ENCODE measurements around the gene INPP5K.

Gene INPP5K

DNA sequence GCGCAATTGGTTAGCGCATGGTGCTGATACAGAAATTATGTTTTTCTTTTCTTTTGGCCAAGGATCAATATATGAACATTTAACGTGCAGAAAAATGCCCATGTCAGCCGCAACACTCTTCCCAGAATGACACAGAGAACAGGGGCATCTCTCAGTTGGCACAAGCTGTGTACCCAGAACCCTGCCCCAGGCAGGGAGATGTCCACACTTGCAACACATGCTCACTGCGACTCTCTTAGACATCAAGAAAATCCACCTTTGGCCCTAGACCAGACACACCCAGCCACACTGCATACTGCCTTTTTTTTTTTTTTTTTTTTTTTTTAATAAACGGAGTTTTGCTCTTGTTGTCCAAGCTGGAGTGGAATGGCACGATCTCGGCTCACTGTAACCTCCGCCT is 29.2 kb upstream of the INPP5K start:
- TF ChIP-seq, protein P1, sequence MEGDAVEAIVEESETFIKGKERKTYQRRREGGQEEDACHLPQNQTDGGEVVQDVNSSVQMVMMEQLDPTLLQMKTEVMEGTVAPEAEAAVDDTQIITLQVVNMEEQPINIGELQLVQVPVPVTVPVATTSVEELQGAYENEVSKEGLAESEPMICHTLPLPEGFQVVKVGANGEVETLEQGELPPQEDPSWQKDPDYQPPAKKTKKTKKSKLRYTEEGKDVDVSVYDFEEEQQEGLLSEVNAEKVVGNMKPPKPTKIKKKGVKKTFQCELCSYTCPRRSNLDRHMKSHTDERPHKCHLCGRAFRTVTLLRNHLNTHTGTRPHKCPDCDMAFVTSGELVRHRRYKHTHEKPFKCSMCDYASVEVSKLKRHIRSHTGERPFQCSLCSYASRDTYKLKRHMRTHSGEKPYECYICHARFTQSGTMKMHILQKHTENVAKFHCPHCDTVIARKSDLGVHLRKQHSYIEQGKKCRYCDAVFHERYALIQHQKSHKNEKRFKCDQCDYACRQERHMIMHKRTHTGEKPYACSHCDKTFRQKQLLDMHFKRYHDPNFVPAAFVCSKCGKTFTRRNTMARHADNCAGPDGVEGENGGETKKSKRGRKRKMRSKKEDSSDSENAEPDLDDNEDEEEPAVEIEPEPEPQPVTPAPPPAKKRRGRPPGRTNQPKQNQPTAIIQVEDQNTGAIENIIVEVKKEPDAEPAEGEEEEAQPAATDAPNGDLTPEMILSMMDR (IDR thresholded peaks at IDR 0.05; ENCODE audit: insufficient read depth, low read depth, low read length, missing control alignments) = no peak
- H3K4me3 ChIP-seq (ENCODE audit: low read length) = no peak overlapping the region
- DNase-seq (ENCODE audit: low read depth) = peak; percentile 73

DNA sequence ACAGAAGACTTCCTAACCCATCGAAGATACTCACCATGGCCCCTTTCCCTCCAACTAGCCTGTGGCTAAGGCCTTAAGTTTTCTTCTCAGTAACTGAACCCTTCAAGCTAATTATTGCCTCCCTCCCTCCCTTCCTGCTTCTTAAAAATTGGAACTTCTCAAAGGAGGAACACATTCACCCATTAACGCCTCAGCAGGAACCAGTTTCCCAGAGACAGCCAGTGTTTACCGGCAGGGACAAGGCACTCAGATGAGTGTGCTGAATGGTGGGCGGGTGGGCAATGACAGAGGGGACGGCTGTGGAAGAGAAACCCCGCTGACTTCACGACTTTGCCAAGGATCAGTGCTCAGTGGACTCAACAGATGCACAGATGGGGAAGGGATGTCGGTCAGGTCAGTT is 25.9 kb upstream of the INPP5K start:
- DNase-seq (ENCODE audit: low read depth) = no peak
- TF ChIP-seq, protein P1 (IDR thresholded peaks at IDR 0.05; ENCODE audit: insufficient read depth, low read depth, low read length, missing control alignments) = no peak
- no peak overlapping the region for H3K4me3 ChIP-seq (ENCODE audit: low read length)

GRCh38 chr17:1541367-1541904 is 25.0 kb upstream of the INPP5K start:
- TF ChIP-seq, protein P1 (IDR thresholded peaks at IDR 0.05; ENCODE audit: insufficient read depth, low read depth, low read length, missing control alignments) = no peak
- no peak overlapping the region for H3K4me3 ChIP-seq (ENCODE audit: low read length)
- no peak for DNase-seq (ENCODE audit: low read depth)

- DNase-seq (ENCODE audit: low read depth) = no peak
- TF ChIP-seq, protein P1 (IDR thresholded peaks at IDR 0.05; ENCODE audit: insufficient read depth, low read depth, low read length, missing control alignments) = no peak
- H3K4me3 ChIP-seq (ENCODE audit: low read length) = no peak overlapping the region
Observed at GRCh38 chr17:1539811-1540210, 23.4 kb upstream of the INPP5K start.

DNA sequence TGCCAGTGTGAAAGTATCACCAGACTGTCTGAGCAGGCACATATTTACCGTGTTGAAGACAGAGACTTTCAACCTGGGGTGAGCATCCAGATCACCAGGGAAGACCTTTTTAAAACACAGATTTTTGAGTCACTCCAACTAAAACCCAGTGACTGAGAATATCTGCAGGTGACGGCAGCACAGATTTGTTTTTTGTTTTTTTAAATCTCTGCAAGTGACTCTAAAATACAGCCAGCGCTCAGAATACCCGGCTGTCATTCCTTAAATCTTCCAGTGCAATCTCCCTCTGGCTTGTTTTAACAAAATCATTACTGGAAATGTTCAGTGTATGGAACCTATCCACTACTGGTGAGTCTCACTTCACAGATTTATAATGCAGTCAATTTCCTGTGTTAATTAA is 19.3 kb upstream of the INPP5K start:
- DNase-seq (ENCODE audit: low read depth) = no peak
- no peak overlapping the region for H3K4me3 ChIP-seq (ENCODE audit: low read length)
- TF ChIP-seq, protein P1 (IDR thresholded peaks at IDR 0.05; ENCODE audit: insufficient read depth, low read depth, low read length, missing control alignments) = no peak

GRCh38 chr17:1533661-1534325 is 17.4 kb upstream of the INPP5K start:
- TF ChIP-seq, protein P1 (IDR thresholded peaks at IDR 0.05; ENCODE audit: insufficient read depth, low read depth, low read length, missing control alignments) = no peak
- DNase-seq (ENCODE audit: low read depth) = no peak
- H3K4me3 ChIP-seq (ENCODE audit: low read length) = no peak overlapping the region
